GM19468 (cell line): ENCODE data around the gene RASSF7.

Experiments used
- ATAC-seq: cut with Tn5 transposase; IDR thresholded peaks from one replicate; pipeline ENCODE4 v1.9.1; 2021; ENCODE audit warnings: mild to moderate bottlenecking, moderate library complexity, moderate number of reproducible peaks; ENCODE audit not compliant: unreplicated experiment; ENCODE audit errors: extremely low read depth

Gene RASSF7

GRCh38 chr11:605286-606129 is 44.7 kb downstream of the RASSF7 start:
- no peak for ATAC-seq

- ATAC-seq, result no peak
Observed at GRCh38 chr11:606245-606644, 45.5 kb downstream of the RASSF7 start.

- no peak for ATAC-seq
Observed at GRCh38 chr11:607020-607780, 46.4 kb downstream of the RASSF7 start.

GRCh38 chr11:607971-608659 is 47.3 kb downstream of the RASSF7 start:
- ATAC-seq, result no peak

- ATAC-seq, result no peak
Observed at GRCh38 chr11:608791-609251, 48.1 kb downstream of the RASSF7 start.

GRCh38 chr11:609341-609811 is 48.6 kb downstream of the RASSF7 start:
- no peak for ATAC-seq

- no peak for ATAC-seq
Observed at GRCh38 chr11:610146-610801, 49.5 kb downstream of the RASSF7 start.

GRCh38 chr11:611001-611996 is 50.5 kb downstream of the RASSF7 start:
- ATAC-seq, result no peak

GRCh38 chr11:612201-612960 is 51.6 kb downstream of the RASSF7 start:
- no peak for ATAC-seq

- no peak for ATAC-seq
Observed at GRCh38 chr11:612961-613300, 52.2 kb downstream of the RASSF7 start.

- no peak for ATAC-seq
Observed at GRCh38 chr11:613369-613968, 52.7 kb downstream of the RASSF7 start.
